ENCODE data around the gene ARHGEF10L. TPM values are rescaled to one million over a fixed set of nuclear protein-coding genes. Genes with fewer than 3 reads are reported as not detected.
"Not testable (repeated sequence)": the region's sequence is repeated elsewhere in the genome, so short reads cannot be mapped to it uniquely, and the experiment has no call there.

The ARHGEF10L gene, protein sequence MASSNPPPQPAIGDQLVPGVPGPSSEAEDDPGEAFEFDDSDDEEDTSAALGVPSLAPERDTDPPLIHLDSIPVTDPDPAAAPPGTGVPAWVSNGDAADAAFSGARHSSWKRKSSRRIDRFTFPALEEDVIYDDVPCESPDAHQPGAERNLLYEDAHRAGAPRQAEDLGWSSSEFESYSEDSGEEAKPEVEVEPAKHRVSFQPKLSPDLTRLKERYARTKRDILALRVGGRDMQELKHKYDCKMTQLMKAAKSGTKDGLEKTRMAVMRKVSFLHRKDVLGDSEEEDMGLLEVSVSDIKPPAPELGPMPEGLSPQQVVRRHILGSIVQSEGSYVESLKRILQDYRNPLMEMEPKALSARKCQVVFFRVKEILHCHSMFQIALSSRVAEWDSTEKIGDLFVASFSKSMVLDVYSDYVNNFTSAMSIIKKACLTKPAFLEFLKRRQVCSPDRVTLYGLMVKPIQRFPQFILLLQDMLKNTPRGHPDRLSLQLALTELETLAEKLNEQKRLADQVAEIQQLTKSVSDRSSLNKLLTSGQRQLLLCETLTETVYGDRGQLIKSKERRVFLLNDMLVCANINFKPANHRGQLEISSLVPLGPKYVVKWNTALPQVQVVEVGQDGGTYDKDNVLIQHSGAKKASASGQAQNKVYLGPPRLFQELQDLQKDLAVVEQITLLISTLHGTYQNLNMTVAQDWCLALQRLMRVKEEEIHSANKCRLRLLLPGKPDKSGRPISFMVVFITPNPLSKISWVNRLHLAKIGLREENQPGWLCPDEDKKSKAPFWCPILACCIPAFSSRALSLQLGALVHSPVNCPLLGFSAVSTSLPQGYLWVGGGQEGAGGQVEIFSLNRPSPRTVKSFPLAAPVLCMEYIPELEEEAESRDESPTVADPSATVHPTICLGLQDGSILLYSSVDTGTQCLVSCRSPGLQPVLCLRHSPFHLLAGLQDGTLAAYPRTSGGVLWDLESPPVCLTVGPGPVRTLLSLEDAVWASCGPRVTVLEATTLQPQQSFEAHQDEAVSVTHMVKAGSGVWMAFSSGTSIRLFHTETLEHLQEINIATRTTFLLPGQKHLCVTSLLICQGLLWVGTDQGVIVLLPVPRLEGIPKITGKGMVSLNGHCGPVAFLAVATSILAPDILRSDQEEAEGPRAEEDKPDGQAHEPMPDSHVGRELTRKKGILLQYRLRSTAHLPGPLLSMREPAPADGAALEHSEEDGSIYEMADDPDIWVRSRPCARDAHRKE (N-terminal part only)
- polyA plus RNA-seq, result 2.4 to 5.1 TPM (median 2.8 TPM) in 3 replicates
- polyA plus RNA-seq (2011; ENCODE audit: low read depth), result 7.3 TPM
- 2.2 and 4.3 TPM in 2 replicates for polyA plus RNA-seq (2011; cell fraction: cytosol; rRNA removed)
- 6.9 and 9.2 TPM in 2 replicates for polyA plus RNA-seq (2011; cell fraction: nucleus; rRNA removed)
- polyA plus RNA-seq (2012; ENCODE audit: low replicate concordance), result 3.7 and 23.1 TPM in 2 replicates
- polyA minus RNA-seq, result 6.2 to 11.5 TPM (median 9.0 TPM) in 3 replicates
- polyA minus RNA-seq (2011; cell fraction: cytosol; rRNA and poly(A)+ RNA removed), result 8.6 TPM
- 13.2 and 16.2 TPM in 2 replicates for polyA minus RNA-seq (2011; cell fraction: nucleus; rRNA and poly(A)+ RNA removed)

DNA sequence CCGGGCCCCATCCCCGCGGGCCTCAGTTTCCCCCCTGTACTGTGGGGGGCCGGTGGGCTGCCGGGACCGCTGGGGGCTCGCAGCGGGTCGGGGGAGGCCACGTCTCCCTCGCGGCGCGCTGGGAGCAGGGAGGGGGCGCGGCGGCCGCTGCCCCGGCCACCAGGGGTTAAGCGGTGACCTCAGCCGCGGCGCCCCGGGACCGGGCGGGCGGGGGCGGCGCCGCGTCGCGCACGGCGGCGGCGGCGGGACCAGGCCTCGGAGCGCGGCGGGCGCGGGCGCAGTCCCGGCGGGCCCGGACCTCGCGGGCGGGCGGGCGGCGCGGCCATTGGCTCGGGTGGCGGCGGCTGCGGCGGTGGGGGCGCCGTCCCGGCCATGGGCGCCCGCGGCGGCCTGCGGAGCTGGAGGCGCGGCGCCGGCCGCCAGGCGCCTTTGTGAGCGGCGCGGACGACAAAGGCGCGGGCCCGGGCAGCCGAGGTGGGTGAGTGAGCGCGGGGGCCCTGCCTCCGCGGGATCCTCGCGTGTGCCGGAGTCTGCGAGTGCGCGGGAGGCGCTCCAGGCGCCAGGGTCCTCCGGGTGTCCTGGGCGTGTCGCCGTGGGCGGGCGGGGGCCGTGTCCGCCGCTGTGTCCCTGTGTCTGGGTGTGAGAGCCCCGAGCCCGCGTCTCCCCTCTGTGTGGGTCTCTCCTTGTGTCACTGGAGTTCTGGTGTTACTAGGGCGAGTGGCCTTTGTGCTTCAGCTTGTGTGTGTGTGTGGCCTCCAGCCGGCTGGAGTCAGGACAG, at the start of gene ARHGEF10L:
TSS of gene ARHGEF10L (plus strand) at position 222 of the 778 bp plus-strand sequence. CDS start 40,898 bp downstream, outside the sequence.
- dilution Hi-C loops (cut with MboI; ENCODE audit: extremely low pct_ligation_motif_present, low sequenced_read_pairs), result no loop called here
- peak within 1 kb of the TSS; percentile 62 to 80 (median 69) for H3K4me3 ChIP-seq (ENCODE audit: control insufficient read depth in 2 of 3, extremely low read depth in 1 of 3, insufficient read depth in 2 of 3, low read depth in 1 of 3, low read length in 3 of 3)
- H3K79me2 ChIP-seq (ENCODE audit: control insufficient read depth, insufficient read depth, low read length), result no peaks in the 10 kb centered on the region
- TF ChIP-seq EZH2 (IDR thresholded peaks at IDR 0.05; ENCODE audit: low read length), result no peak
- TF ChIP-seq, protein P1, sequence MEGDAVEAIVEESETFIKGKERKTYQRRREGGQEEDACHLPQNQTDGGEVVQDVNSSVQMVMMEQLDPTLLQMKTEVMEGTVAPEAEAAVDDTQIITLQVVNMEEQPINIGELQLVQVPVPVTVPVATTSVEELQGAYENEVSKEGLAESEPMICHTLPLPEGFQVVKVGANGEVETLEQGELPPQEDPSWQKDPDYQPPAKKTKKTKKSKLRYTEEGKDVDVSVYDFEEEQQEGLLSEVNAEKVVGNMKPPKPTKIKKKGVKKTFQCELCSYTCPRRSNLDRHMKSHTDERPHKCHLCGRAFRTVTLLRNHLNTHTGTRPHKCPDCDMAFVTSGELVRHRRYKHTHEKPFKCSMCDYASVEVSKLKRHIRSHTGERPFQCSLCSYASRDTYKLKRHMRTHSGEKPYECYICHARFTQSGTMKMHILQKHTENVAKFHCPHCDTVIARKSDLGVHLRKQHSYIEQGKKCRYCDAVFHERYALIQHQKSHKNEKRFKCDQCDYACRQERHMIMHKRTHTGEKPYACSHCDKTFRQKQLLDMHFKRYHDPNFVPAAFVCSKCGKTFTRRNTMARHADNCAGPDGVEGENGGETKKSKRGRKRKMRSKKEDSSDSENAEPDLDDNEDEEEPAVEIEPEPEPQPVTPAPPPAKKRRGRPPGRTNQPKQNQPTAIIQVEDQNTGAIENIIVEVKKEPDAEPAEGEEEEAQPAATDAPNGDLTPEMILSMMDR (optimal IDR thresholded peaks at IDR 0.05 in 1 of 3, IDR thresholded peaks at IDR 0.05 in 1 of 3, conservative IDR thresholded peaks at IDR 0.05 in 1 of 3; ENCODE audit: extremely low read depth in 1 of 3, insufficient read depth in 2 of 3, low read length in 3 of 3), result no peak
- H3K27ac ChIP-seq (ENCODE audit: control insufficient read depth, insufficient read depth, low read length), result no peak within 1 kb of the TSS
- H3K9me1 ChIP-seq (ENCODE audit: control insufficient read depth, extremely low read depth, insufficient read depth, low read length), result no peaks in the 10 kb centered on the region
- peaks cover 4% of the 10 kb centered on the region for H3K4me1 ChIP-seq (ENCODE audit: control insufficient read depth, extremely low read depth, insufficient read depth, low read length)
- H2AFZ ChIP-seq (ENCODE audit: control insufficient read depth, low read length), result peak within 1 kb of the TSS; percentile 74
- peak within 1 kb of the TSS; percentile 82 for H3K4me2 ChIP-seq (ENCODE audit: control insufficient read depth, extremely low read depth, insufficient read depth, low read depth, low read length)
- no peaks in the 10 kb centered on the region for H3K36me3 ChIP-seq (ENCODE audit: control insufficient read depth in 2 of 2, extremely low read depth in 1 of 2, insufficient read depth in 2 of 2, low read length in 2 of 2)
- H3K9me3 ChIP-seq (ENCODE audit: control insufficient read depth, low read depth, low read length), result no peaks in the 10 kb centered on the region
- no peaks in the 10 kb centered on the region for H4K20me1 ChIP-seq (ENCODE audit: control insufficient read depth, extremely low read depth, insufficient read depth, low read length)
- FAIRE-seq, result no peak
- H3K27me3 ChIP-seq (ENCODE audit: control insufficient read depth, extremely low read depth, insufficient read depth, low read length), result peaks cover 6% of the 10 kb centered on the region
- H3K9ac ChIP-seq (ENCODE audit: control insufficient read depth, extremely low read depth, insufficient read depth, low read length), result peak within 1 kb of the TSS; percentile 29
- DNase-seq (ENCODE audit: low read depth, low spot score), result no peak

DNA sequence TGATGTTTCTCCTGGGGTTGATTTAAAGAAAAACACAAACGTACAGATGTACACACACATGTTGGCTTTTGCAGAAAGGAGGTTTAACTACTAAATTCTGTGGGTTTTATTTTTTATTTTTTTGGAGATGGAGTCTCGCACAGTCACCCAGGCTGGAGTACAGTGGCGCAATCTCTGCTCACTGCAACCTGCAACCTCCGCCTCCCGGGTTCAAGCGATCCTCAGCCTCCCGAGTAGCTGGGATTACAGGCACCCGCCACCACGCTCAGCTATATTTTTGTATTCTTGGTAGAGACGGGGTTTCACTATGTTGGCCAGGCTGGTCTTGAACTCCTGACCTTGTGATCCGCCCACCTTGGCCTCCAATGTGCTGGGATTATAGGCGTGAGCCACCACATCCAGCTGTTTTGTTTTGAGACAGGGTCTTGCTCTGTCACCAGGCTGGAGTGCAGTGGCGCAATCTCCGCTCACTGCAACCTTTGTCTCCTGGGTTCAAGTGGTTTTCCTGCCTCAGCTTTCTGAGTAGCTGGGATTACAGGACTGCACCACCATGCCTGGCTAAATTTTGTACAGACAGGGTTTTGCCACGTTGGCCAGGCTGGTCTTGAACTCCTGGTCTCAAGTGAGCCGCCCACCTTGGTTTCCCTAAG, 49.6 kb upstream of the ARHGEF10L start:
- H3K27ac ChIP-seq (ENCODE audit: control insufficient read depth, insufficient read depth, low read length); H3K4me3 ChIP-seq (ENCODE audit: control insufficient read depth in 2 of 3, extremely low read depth in 1 of 3, insufficient read depth in 2 of 3, low read depth in 1 of 3, low read length in 3 of 3); H2AFZ ChIP-seq (ENCODE audit: control insufficient read depth, low read length); DNase-seq (ENCODE audit: low read depth, low spot score); H3K9me3 ChIP-seq (ENCODE audit: control insufficient read depth, low read depth, low read length); H3K79me2 ChIP-seq (ENCODE audit: control insufficient read depth, insufficient read depth, low read length); H3K9me1 ChIP-seq (ENCODE audit: control insufficient read depth, extremely low read depth, insufficient read depth, low read length); H3K27me3 ChIP-seq (ENCODE audit: control insufficient read depth, extremely low read depth, insufficient read depth, low read length); H4K20me1 ChIP-seq (ENCODE audit: control insufficient read depth, extremely low read depth, insufficient read depth, low read length); dilution Hi-C loops (cut with MboI; ENCODE audit: extremely low pct_ligation_motif_present, low sequenced_read_pairs); FAIRE-seq; H3K9ac ChIP-seq (ENCODE audit: control insufficient read depth, extremely low read depth, insufficient read depth, low read length); H3K36me3 ChIP-seq (ENCODE audit: control insufficient read depth in 2 of 2, extremely low read depth in 1 of 2, insufficient read depth in 2 of 2, low read length in 2 of 2); H3K4me2 ChIP-seq (ENCODE audit: control insufficient read depth, extremely low read depth, insufficient read depth, low read depth, low read length): not testable (repeated sequence)
- peaks cover 10% of the 10 kb centered on the region for H3K4me1 ChIP-seq (ENCODE audit: control insufficient read depth, extremely low read depth, insufficient read depth, low read length)

DNA sequence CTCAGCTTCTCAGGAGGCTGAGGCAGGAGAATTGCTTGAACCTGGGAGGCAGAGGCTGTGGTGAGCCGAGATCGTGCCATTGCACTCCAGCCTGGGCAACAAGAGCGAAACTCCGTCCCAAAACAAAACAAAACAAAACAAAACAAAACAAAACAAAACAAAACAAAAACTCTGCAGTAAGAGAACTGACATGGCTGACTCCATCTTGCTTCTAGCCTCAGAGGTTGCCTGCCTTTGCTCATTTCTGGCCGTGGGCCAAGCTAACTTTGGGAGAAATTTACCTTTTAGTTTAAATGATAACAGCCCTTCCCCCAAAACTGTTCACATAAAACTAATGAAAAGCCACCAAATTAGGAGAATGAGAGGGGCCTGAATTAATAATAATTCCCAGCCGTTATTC, 48.8 kb upstream of the ARHGEF10L start:
- FAIRE-seq, result not testable (repeated sequence)

More for the DNA sequence above, 48.8 kb upstream of the ARHGEF10L start:
- H3K9ac ChIP-seq (ENCODE audit: control insufficient read depth, extremely low read depth, insufficient read depth, low read length); H3K27ac ChIP-seq (ENCODE audit: control insufficient read depth, insufficient read depth, low read length); H3K27me3 ChIP-seq (ENCODE audit: control insufficient read depth, extremely low read depth, insufficient read depth, low read length); H4K20me1 ChIP-seq (ENCODE audit: control insufficient read depth, extremely low read depth, insufficient read depth, low read length); H3K9me3 ChIP-seq (ENCODE audit: control insufficient read depth, low read depth, low read length); DNase-seq (ENCODE audit: low read depth, low spot score); H3K36me3 ChIP-seq (ENCODE audit: control insufficient read depth in 2 of 2, extremely low read depth in 1 of 2, insufficient read depth in 2 of 2, low read length in 2 of 2); H3K9me1 ChIP-seq (ENCODE audit: control insufficient read depth, extremely low read depth, insufficient read depth, low read length); H3K4me2 ChIP-seq (ENCODE audit: control insufficient read depth, extremely low read depth, insufficient read depth, low read depth, low read length); H3K79me2 ChIP-seq (ENCODE audit: control insufficient read depth, insufficient read depth, low read length); H3K4me3 ChIP-seq (ENCODE audit: control insufficient read depth in 2 of 3, extremely low read depth in 1 of 3, insufficient read depth in 2 of 3, low read depth in 1 of 3, low read length in 3 of 3); dilution Hi-C loops (cut with MboI; ENCODE audit: extremely low pct_ligation_motif_present, low sequenced_read_pairs); H2AFZ ChIP-seq (ENCODE audit: control insufficient read depth, low read length): not testable (repeated sequence)
- peaks cover 10% of the 10 kb centered on the region for H3K4me1 ChIP-seq (ENCODE audit: control insufficient read depth, extremely low read depth, insufficient read depth, low read length)

Measured in keratinocyte (primary cell).